Stimulated activated CD4-positive, alpha-beta T cell treated with anti-CD3 and anti-CD28 coated beads, Interleukin-4, amount 100 ng/mL, for 48 hours (primary cell): Measurements from ENCODE around the gene PRKCZ.

Experiments used
- DNase-seq, 2 donors: peaks; one replicate each; pipeline ENCODE4 v3.0.0-alpha.2; 2020; ENCODE audit warnings: low read depth in 2 of 2

Gene PRKCZ

GRCh38 chr1:2045468-2046173 lies 4.6 kb upstream of the PRKCZ start:
- DNase-seq: no peak

GRCh38 chr1:2046174-2046917 lies 3.9 kb upstream of the PRKCZ start:
- peak; percentile 44 to 47 for DNase-seq

GRCh38 chr1:2046953-2047748 lies 3.1 kb upstream of the PRKCZ start:
- DNase-seq: no peak

- no peak for DNase-seq
Observed at GRCh38 chr1:2047749-2048729, 2.2 kb upstream of the PRKCZ start.

- DNase-seq: no peak
Observed at GRCh38 chr1:2049225-2049717, 940 bp upstream of the PRKCZ start.

GRCh38 chr1:2050461-2050792 lies 216 bp downstream of the PRKCZ start:
- no peak for DNase-seq

GRCh38 chr1:2050793-2051682 lies 827 bp downstream of the PRKCZ start:
- no peak for DNase-seq

- DNase-seq: no peak
Observed at GRCh38 chr1:2052054-2052679, 2.0 kb downstream of the PRKCZ start.

GRCh38 chr1:2052756-2053155 lies 2.5 kb downstream of the PRKCZ start:
- DNase-seq: no peak

GRCh38 chr1:2053217-2053616 lies 3.0 kb downstream of the PRKCZ start:
- no peak for DNase-seq

- no peak for DNase-seq
Observed at GRCh38 chr1:2053784-2054376, 3.7 kb downstream of the PRKCZ start.

GRCh38 chr1:2054560-2054959 lies 4.3 kb downstream of the PRKCZ start:
- DNase-seq: no peak

- DNase-seq: no peak
Observed at GRCh38 chr1:2055911-2056575, 5.8 kb downstream of the PRKCZ start.

- no peak for DNase-seq
Observed at GRCh38 chr1:2056955-2057590, 6.9 kb downstream of the PRKCZ start.

- no peak for DNase-seq
Observed at GRCh38 chr1:2059290-2059953, 9.2 kb downstream of the PRKCZ start.

GRCh38 chr1:2060072-2060471 lies 9.9 kb downstream of the PRKCZ start:
- DNase-seq: no peak

- no peak for DNase-seq
Observed at GRCh38 chr1:2060535-2060934, 10.3 kb downstream of the PRKCZ start.
